ENCODE data around the gene DDAH1. TPM values are rescaled to one million over a fixed set of nuclear protein-coding genes. Genes with fewer than 3 reads are reported as not detected.

Gene DDAH1
- total RNA-seq, 2 donors from 2014 or later, result 11.2 to 31.4 TPM

- no peaks in the 10 kb centered on the region for H3K9me3 ChIP-seq
- no peak overlapping the region for H3K4me3 ChIP-seq
- H3K27me3 ChIP-seq, result no peaks in the 10 kb centered on the region
- ATAC-seq (no peak), DNase-seq (peak in 2 of 4 donors; percentile 34 to 44)
- 28 to 52% methylated on average over 3 of the region's 3 CpGs for WGBS, 2 donors
- no peak overlapping the region for H3K27ac ChIP-seq
- peaks cover 64% of the 10 kb centered on the region for H3K4me1 ChIP-seq
- no peaks in the 10 kb centered on the region for H3K36me3 ChIP-seq (replicated peaks in 1 of 2; ENCODE audit: insufficient read depth in 1 of 2, low read depth in 2 of 2)
- TF ChIP-seq POLR2A (IDR thresholded peaks at IDR 0.05) (no peak), CTCF (IDR thresholded peaks at IDR 0.05) (no peak)
- intact Hi-C loops (cut with DNase I), result no loop called here
These were observed 15.6 kb downstream of the DDAH1 start for GRCh38 chr1:85449356-85449755.

- intact Hi-C loops (cut with DNase I), result no loop called here
- WGBS, 2 donors, result 73 to 74% methylated on average over 2 of the region's 2 CpGs
These were observed 16.6 kb downstream of the DDAH1 start for GRCh38 chr1:85448358-85448757.

GRCh38 chr1:85447006-85447943, 17.7 kb downstream of the DDAH1 start:
- ATAC-seq (peak; percentile 15), DNase-seq (no peak)
- Histone ChIP-seq H3K4me1 (peaks cover 45% of the 10 kb centered on the region), H3K27me3 (no peaks in the 10 kb centered on the region), H3K4me3 (no peak overlapping the region), H3K36me3 (replicated peaks in 1 of 2; ENCODE audit: insufficient read depth in 1 of 2, low read depth in 2 of 2) (no peaks in the 10 kb centered on the region), H3K27ac (no peak overlapping the region), H3K9me3 (no peaks in the 10 kb centered on the region)
- no peak for TF ChIP-seq POLR2A (IDR thresholded peaks at IDR 0.05)
- TF ChIP-seq CTCF (IDR thresholded peaks at IDR 0.05), result no peak
- 75 to 82% methylated on average over 4 of the region's 4 CpGs for WGBS, 2 donors
- intact Hi-C loops (cut with DNase I), result no loop called here

More at GRCh38 chr1:85448358-85448757, 16.6 kb downstream of the DDAH1 start:
- Histone ChIP-seq H3K27me3 (no peaks in the 10 kb centered on the region), H3K4me3 (no peak overlapping the region), H3K9me3 (no peaks in the 10 kb centered on the region), H3K36me3 (replicated peaks in 1 of 2; ENCODE audit: insufficient read depth in 1 of 2, low read depth in 2 of 2) (no peaks in the 10 kb centered on the region), H3K4me1 (peaks cover 54% of the 10 kb centered on the region), H3K27ac (no peak overlapping the region)
- no peak for DNase-seq
- no peak for TF ChIP-seq POLR2A (IDR thresholded peaks at IDR 0.05)
- TF ChIP-seq CTCF (IDR thresholded peaks at IDR 0.05), result no peak
- ATAC-seq, result no peak

- intact Hi-C loops (cut with DNase I), result no loop called here
- H3K36me3 ChIP-seq (replicated peaks in 1 of 2; ENCODE audit: insufficient read depth in 1 of 2, low read depth in 2 of 2), result no peaks in the 10 kb centered on the region
- WGBS, 2 donors, result 92 to 93% methylated on average over 3 of the region's 3 CpGs
- peaks cover 31% of the 10 kb centered on the region for H3K4me1 ChIP-seq
- no peak for DNase-seq
- no peak overlapping the region for H3K4me3 ChIP-seq
- H3K9me3 ChIP-seq, result no peaks in the 10 kb centered on the region
- TF ChIP-seq CTCF (IDR thresholded peaks at IDR 0.05) (no peak), POLR2A (IDR thresholded peaks at IDR 0.05) (no peak)
- no peak overlapping the region for H3K27ac ChIP-seq
- ATAC-seq, result no peak
- no peaks in the 10 kb centered on the region for H3K27me3 ChIP-seq
These were observed 19.1 kb downstream of the DDAH1 start for GRCh38 chr1:85445906-85446305.

Data from body of pancreas (tissue), 4 donors.